ENCODE results near the gene PYHIN1. TPM values are rescaled to one million over a fixed set of nuclear protein-coding genes. Genes with fewer than 3 reads are reported as not detected.

Gene PYHIN1
- total and polyA plus RNA-seq, 4 donors, result 0.43 to 2.4 (median 0.94) TPM

- Histone ChIP-seq H3K9ac (ENCODE audit: insufficient read depth in 1 of 2, low read length in 2 of 2) (no peak overlapping the region), H3K36me3 (ENCODE audit: control insufficient read depth in 4 of 4, insufficient read depth in 4 of 4, low read length in 4 of 4) (peaks cover 5 to 36% (median 21%) of the 10 kb centered on the region in 4 donors), H3K27ac (ENCODE audit: low read depth in 1 of 2, low read length in 1 of 2) (peak overlapping the region; percentile 62 to 89), H3K9me3 (ENCODE audit: control insufficient read depth in 4 of 4, insufficient read depth in 3 of 4, low read length in 3 of 4) (peaks cover 0 to 2% (median 0%) of the 10 kb centered on the region in 4 donors), H3K4me3 (no peak overlapping the region), H3K4me1 (ENCODE audit: control insufficient read depth in 5 of 5, insufficient read depth in 5 of 5, low read length in 5 of 5) (peaks cover 0 to 15% (median 6%) of the 10 kb centered on the region in 5 donors), H3K27me3 (ENCODE audit: control insufficient read depth in 3 of 3, insufficient read depth in 3 of 3, low read length in 2 of 3) (no peaks in the 10 kb centered on the region)
- DNase-seq, result peak in 2 of 3 donors; percentile 15 to 50
- ATAC-seq (ENCODE audit: insufficient read depth, low FRiP score), result peak; percentile 94
- TF ChIP-seq, protein P1, sequence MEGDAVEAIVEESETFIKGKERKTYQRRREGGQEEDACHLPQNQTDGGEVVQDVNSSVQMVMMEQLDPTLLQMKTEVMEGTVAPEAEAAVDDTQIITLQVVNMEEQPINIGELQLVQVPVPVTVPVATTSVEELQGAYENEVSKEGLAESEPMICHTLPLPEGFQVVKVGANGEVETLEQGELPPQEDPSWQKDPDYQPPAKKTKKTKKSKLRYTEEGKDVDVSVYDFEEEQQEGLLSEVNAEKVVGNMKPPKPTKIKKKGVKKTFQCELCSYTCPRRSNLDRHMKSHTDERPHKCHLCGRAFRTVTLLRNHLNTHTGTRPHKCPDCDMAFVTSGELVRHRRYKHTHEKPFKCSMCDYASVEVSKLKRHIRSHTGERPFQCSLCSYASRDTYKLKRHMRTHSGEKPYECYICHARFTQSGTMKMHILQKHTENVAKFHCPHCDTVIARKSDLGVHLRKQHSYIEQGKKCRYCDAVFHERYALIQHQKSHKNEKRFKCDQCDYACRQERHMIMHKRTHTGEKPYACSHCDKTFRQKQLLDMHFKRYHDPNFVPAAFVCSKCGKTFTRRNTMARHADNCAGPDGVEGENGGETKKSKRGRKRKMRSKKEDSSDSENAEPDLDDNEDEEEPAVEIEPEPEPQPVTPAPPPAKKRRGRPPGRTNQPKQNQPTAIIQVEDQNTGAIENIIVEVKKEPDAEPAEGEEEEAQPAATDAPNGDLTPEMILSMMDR (IDR thresholded peaks at IDR 0.05; ENCODE audit: control extremely low read depth, extremely low read depth), result no peak
- 17 to 29% methylated on average over 4 of the region's 4 CpGs for WGBS, 2 donors
Observed at GRCh38 chr1:159015440-159015909, 84.1 kb downstream of the PYHIN1 start.

- Histone ChIP-seq H3K27ac (ENCODE audit: low read depth in 1 of 2, low read length in 1 of 2) (no peak overlapping the region), H3K9ac (ENCODE audit: insufficient read depth in 1 of 2, low read length in 2 of 2) (no peak overlapping the region), H3K4me1 (ENCODE audit: control insufficient read depth in 5 of 5, insufficient read depth in 5 of 5, low read length in 5 of 5) (peaks cover 0 to 5% (median 0%) of the 10 kb centered on the region in 5 donors), H3K9me3 (ENCODE audit: control insufficient read depth in 4 of 4, insufficient read depth in 3 of 4, low read length in 3 of 4) (no peaks in the 10 kb centered on the region), H3K4me3 (no peak overlapping the region), H3K36me3 (ENCODE audit: control insufficient read depth in 4 of 4, insufficient read depth in 4 of 4, low read length in 4 of 4) (peaks cover 3 to 18% (median 6%) of the 10 kb centered on the region in 4 donors), H3K27me3 (ENCODE audit: control insufficient read depth in 3 of 3, insufficient read depth in 3 of 3, low read length in 2 of 3) (no peaks in the 10 kb centered on the region)
- WGBS, 2 donors, result 82 to 90% methylated on average over 10 of the region's 10 CpGs
- TF ChIP-seq, protein P1 (IDR thresholded peaks at IDR 0.05; ENCODE audit: control extremely low read depth, extremely low read depth), result no peak
- ATAC-seq (ENCODE audit: insufficient read depth, low FRiP score) (no peak), DNase-seq (no peak)
Observed at GRCh38 chr1:159023723-159024122, 92.4 kb downstream of the PYHIN1 start.

DNA sequence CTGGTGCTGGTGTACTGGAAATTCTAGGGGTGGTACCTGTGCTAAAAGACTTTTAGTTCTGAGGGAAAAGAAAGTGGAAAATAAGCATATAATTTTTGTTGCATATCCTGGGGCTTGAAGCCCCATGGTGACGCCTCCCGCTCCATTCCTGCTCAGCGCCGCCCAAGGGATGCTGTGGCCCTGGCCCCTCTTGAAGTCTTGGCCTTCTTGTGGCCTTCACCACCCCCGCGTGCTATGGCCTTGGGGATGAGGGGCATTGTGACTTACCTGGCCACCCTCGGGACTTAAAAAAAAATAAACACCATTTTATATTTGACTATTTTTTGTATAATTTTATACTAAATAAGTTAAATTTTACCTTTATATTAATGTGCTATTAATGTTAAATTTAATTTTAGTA lies 93.7 kb downstream of the PYHIN1 start:
- no peaks in the 10 kb centered on the region for H3K27me3 ChIP-seq (ENCODE audit: control insufficient read depth in 3 of 3, insufficient read depth in 3 of 3, low read length in 2 of 3)
- DNase-seq (no peak), ATAC-seq (ENCODE audit: insufficient read depth, low FRiP score) (no peak)
- H3K36me3 ChIP-seq (ENCODE audit: control insufficient read depth in 4 of 4, insufficient read depth in 4 of 4, low read length in 4 of 4), result peaks cover 3 to 16% (median 5%) of the 10 kb centered on the region in 4 donors
- H3K4me1 ChIP-seq (ENCODE audit: control insufficient read depth in 5 of 5, insufficient read depth in 5 of 5, low read length in 5 of 5), result peaks cover 0 to 5% (median 0%) of the 10 kb centered on the region in 5 donors
- no peak overlapping the region for H3K9ac ChIP-seq (ENCODE audit: insufficient read depth in 1 of 2, low read length in 2 of 2)
- no peaks in the 10 kb centered on the region for H3K9me3 ChIP-seq (ENCODE audit: control insufficient read depth in 4 of 4, insufficient read depth in 3 of 4, low read length in 3 of 4)
- no peak overlapping the region for H3K4me3 ChIP-seq
- TF ChIP-seq, protein P1 (IDR thresholded peaks at IDR 0.05; ENCODE audit: control extremely low read depth, extremely low read depth), result no peak
- H3K27ac ChIP-seq (ENCODE audit: low read depth in 1 of 2, low read length in 1 of 2), result no peak overlapping the region
- WGBS, 2 donors, result 95 to 100% methylated on average over 7 of the region's 7 CpGs

Other genes starting within 250 kb of the PYHIN1 start
- gene SPTA1, start 244.8 kb upstream of the PYHIN1 start, total RNA-seq, result 10 to 100 TPM in 1 of 2 donors, under 1 TPM in 1; 0.31 to 21.1 TPM
- under 1 TPM; 0.02 to 0.17 TPM for gene SPTA1, start 244.8 kb upstream of the PYHIN1 start, polyA plus RNA-seq
- not detected for gene OR6K2, start 230.9 kb upstream of the PYHIN1 start, total RNA-seq
- not detected for gene OR6K2, start 230.9 kb upstream of the PYHIN1 start, polyA plus RNA-seq
- gene OR6K3, start 210.8 kb upstream of the PYHIN1 start, total RNA-seq, result under 1 TPM in 1 of 2 donors, not detected in 1; 0.09 TPM
- under 1 TPM; 0.06 to 0.12 TPM for gene OR6K3, start 210.8 kb upstream of the PYHIN1 start, polyA plus RNA-seq
- gene OR6K6, start 176.8 kb upstream of the PYHIN1 start, total RNA-seq, result not detected
- gene OR6K6, start 176.8 kb upstream of the PYHIN1 start, polyA plus RNA-seq, result not detected
- gene OR6N1, start 159.4 kb upstream of the PYHIN1 start, total RNA-seq, result under 1 TPM in 1 of 2 donors, not detected in 1; 0.80 TPM
- gene OR6N1, start 159.4 kb upstream of the PYHIN1 start, polyA plus RNA-seq, result 1 to 10 TPM in 1 of 2 donors, not detected in 1; 8.7 TPM
- gene OR6N2, start 150.3 kb upstream of the PYHIN1 start, total RNA-seq, result not detected
- not detected for gene OR6N2, start 150.3 kb upstream of the PYHIN1 start, polyA plus RNA-seq
- gene MNDA, start 100.2 kb upstream of the PYHIN1 start, total RNA-seq, result 10 to 100 TPM; 25.0 to 27.2 TPM
- 100 to 1,000 TPM in 1 of 2 donors, 1 to 10 TPM in 1; 8.5 to 108 TPM for gene MNDA, start 100.2 kb upstream of the PYHIN1 start, polyA plus RNA-seq
- gene IFI16, start 78.4 kb downstream of the PYHIN1 start, total RNA-seq, result 10 to 100 TPM; 60.7 to 86.3 TPM
- gene IFI16, start 78.4 kb downstream of the PYHIN1 start, polyA plus RNA-seq, result 100 to 1,000 TPM in 1 of 2 donors, 10 to 100 TPM in 1; 76.4 to 124 TPM
- 1 to 10 TPM in 1 of 2 donors, under 1 TPM in 1; 0.97 to 1.8 TPM for gene AIM2, start 145.2 kb downstream of the PYHIN1 start, total RNA-seq
- 1 to 10 TPM in 1 of 2 donors, under 1 TPM in 1; 0.47 to 2.9 TPM for gene AIM2, start 145.2 kb downstream of the PYHIN1 start, polyA plus RNA-seq
- 1 to 10 TPM; 2.2 to 3.7 TPM for gene CADM3, start 240.1 kb downstream of the PYHIN1 start, total RNA-seq
- gene CADM3, start 240.1 kb downstream of the PYHIN1 start, polyA plus RNA-seq, result 1 to 10 TPM in 1 of 2 donors, under 1 TPM in 1; 0.89 to 2.9 TPM

All from lung (tissue), 12 donors.